Upper lobe of left lung (tissue), 4 donors: ENCODE measurements around the gene HPX.

ENCODE experiments used
- CTCF ChIP-seq, 6 experiments: fragments of 450-650 bp in 4 of 6; fragments of 200-600 bp in 2 of 6; sonication (generic) in 2 of 6; IDR thresholded peaks; one replicate each; pipeline ENCODE4 v1.5.1; 2016 to 2019; ENCODE audit warnings: antibody characterized with exemption in 6 of 6
- EP300 ChIP-seq, 4 donors: sonication (generic); formaldehyde crosslinking; IDR thresholded peaks; one replicate each; pipeline ENCODE4 v1.5.1; 2017; ENCODE audit warnings: antibody characterized with exemption in 4 of 4, control low read depth in 2 of 4
- POLR2A ChIP-seq, 4 donors: fragments of 450-650 bp; IDR thresholded peaks; one replicate each; pipeline ENCODE4 v1.5.1; 2016 to 2017; ENCODE audit warnings: antibody characterized with exemption in 4 of 4, mild to moderate bottlenecking in 2 of 4
- POLR2AphosphoS5 ChIP-seq, 2 donors: sonication (generic); formaldehyde crosslinking; IDR thresholded peaks; one replicate each; pipeline ENCODE4 v1.5.1; 2017; ENCODE audit warnings: antibody characterized with exemption in 2 of 2

- TF ChIP-seq EP300 (IDR thresholded peaks at IDR 0.05) (no peak), CTCF (IDR thresholded peaks at IDR 0.05) (no peak), POLR2A (IDR thresholded peaks at IDR 0.05) (no peak), POLR2AphosphoS5 (IDR thresholded peaks at IDR 0.05) (no peak)
Observed at GRCh38 chr11:6420677-6421076, 20.1 kb downstream of the HPX start.
